ENCODE data around the gene MAP4K5. TPM values are rescaled to one million over a fixed set of nuclear protein-coding genes. Genes with fewer than 3 reads are reported as not detected.
"Not testable (repeated sequence)": the region's sequence is repeated elsewhere in the genome, so short reads cannot be mapped to it uniquely, and the experiment has no call there.

The MAP4K5 gene
- total RNA-seq, 1 donor from 2014 or later, result 73.0 TPM

GRCh38 chr14:50521912-50522341 is 10.4 kb downstream of the MAP4K5 start:
- Mint-ChIP-seq H3K27ac (peak overlapping the region; percentile 42), H3K36me3 (ENCODE audit: insufficient read depth) (peaks cover 6% of the 10 kb centered on the region), H3K4me1 (ENCODE audit: low read depth) (peaks cover 18% of the 10 kb centered on the region), H3K9me3 (ENCODE audit: low read depth) (no peaks in the 10 kb centered on the region), H3K27me3 (no peaks in the 10 kb centered on the region), H3K4me3 (ENCODE audit: low read depth) (no peak overlapping the region)
- no peak for DNase-seq (ENCODE audit: low spot score, unreplicated experiment)
- TF ChIP-seq CTCF (IDR thresholded peaks at IDR 0.05; ENCODE audit: unreplicated experiment), result no peak

GRCh38 chr14:50520947-50521815 is 11.2 kb downstream of the MAP4K5 start:
- Mint-ChIP-seq H3K4me1 (ENCODE audit: low read depth) (peaks cover 18% of the 10 kb centered on the region), H3K36me3 (ENCODE audit: insufficient read depth) (peaks cover 6% of the 10 kb centered on the region), H3K9me3 (ENCODE audit: low read depth) (no peaks in the 10 kb centered on the region), H3K27me3 (no peaks in the 10 kb centered on the region), H3K4me3 (ENCODE audit: low read depth) (no peak overlapping the region), H3K27ac (no peak overlapping the region)
- DNase-seq (ENCODE audit: low spot score, unreplicated experiment), result no peak
- no peak for TF ChIP-seq CTCF (IDR thresholded peaks at IDR 0.05; ENCODE audit: unreplicated experiment)

GRCh38 chr14:50516091-50516490 is 16.3 kb downstream of the MAP4K5 start:
- no peaks in the 10 kb centered on the region for H3K4me1 Mint-ChIP-seq (ENCODE audit: low read depth)
- H3K36me3 Mint-ChIP-seq (ENCODE audit: insufficient read depth), result peaks cover 1% of the 10 kb centered on the region
- DNase-seq (ENCODE audit: low spot score, unreplicated experiment), result no peak
- no peak overlapping the region for H3K27ac Mint-ChIP-seq
- H3K4me3 Mint-ChIP-seq (ENCODE audit: low read depth), result no peak overlapping the region
- TF ChIP-seq CTCF (IDR thresholded peaks at IDR 0.05; ENCODE audit: unreplicated experiment), result no peak
- no peaks in the 10 kb centered on the region for H3K27me3 Mint-ChIP-seq
- no peaks in the 10 kb centered on the region for H3K9me3 Mint-ChIP-seq (ENCODE audit: low read depth)

GRCh38 chr14:50512463-50512862 is 19.9 kb downstream of the MAP4K5 start:
- H3K9me3 Mint-ChIP-seq (ENCODE audit: low read depth), result peaks cover 3% of the 10 kb centered on the region
- no peaks in the 10 kb centered on the region for H3K27me3 Mint-ChIP-seq
- no peak for DNase-seq (ENCODE audit: low spot score, unreplicated experiment)
- peaks cover 7% of the 10 kb centered on the region for H3K4me1 Mint-ChIP-seq (ENCODE audit: low read depth)
- no peak for TF ChIP-seq CTCF (IDR thresholded peaks at IDR 0.05; ENCODE audit: unreplicated experiment)
- H3K27ac Mint-ChIP-seq, result no peak overlapping the region
- peaks cover 8% of the 10 kb centered on the region for H3K36me3 Mint-ChIP-seq (ENCODE audit: insufficient read depth)
- no peak overlapping the region for H3K4me3 Mint-ChIP-seq (ENCODE audit: low read depth)

GRCh38 chr14:50510157-50510556 is 22.2 kb downstream of the MAP4K5 start:
- H3K27ac Mint-ChIP-seq, result peak overlapping the region; percentile 35
- peaks cover 7% of the 10 kb centered on the region for H3K4me1 Mint-ChIP-seq (ENCODE audit: low read depth)
- peaks cover 3% of the 10 kb centered on the region for H3K9me3 Mint-ChIP-seq (ENCODE audit: low read depth)
- H3K4me3 Mint-ChIP-seq (ENCODE audit: low read depth), result no peak overlapping the region
- peaks cover 10% of the 10 kb centered on the region for H3K36me3 Mint-ChIP-seq (ENCODE audit: insufficient read depth)
- H3K27me3 Mint-ChIP-seq, result no peaks in the 10 kb centered on the region
- no peak for TF ChIP-seq CTCF (IDR thresholded peaks at IDR 0.05; ENCODE audit: unreplicated experiment)
- DNase-seq (ENCODE audit: low spot score, unreplicated experiment), result no peak

- H3K27me3 Mint-ChIP-seq; H3K4me3 Mint-ChIP-seq (ENCODE audit: low read depth); DNase-seq (ENCODE audit: low spot score, unreplicated experiment); H3K4me1 Mint-ChIP-seq (ENCODE audit: low read depth); H3K9me3 Mint-ChIP-seq (ENCODE audit: low read depth): not testable (repeated sequence)
- peak overlapping the region; percentile 8 for H3K27ac Mint-ChIP-seq
- H3K36me3 Mint-ChIP-seq (ENCODE audit: insufficient read depth), result peaks cover 15% of the 10 kb centered on the region
Observed at GRCh38 chr14:50507078-50507477, 25.3 kb downstream of the MAP4K5 start.
